Measurements from ENCODE around the gene TCF12.

The TCF12 gene

DNA sequence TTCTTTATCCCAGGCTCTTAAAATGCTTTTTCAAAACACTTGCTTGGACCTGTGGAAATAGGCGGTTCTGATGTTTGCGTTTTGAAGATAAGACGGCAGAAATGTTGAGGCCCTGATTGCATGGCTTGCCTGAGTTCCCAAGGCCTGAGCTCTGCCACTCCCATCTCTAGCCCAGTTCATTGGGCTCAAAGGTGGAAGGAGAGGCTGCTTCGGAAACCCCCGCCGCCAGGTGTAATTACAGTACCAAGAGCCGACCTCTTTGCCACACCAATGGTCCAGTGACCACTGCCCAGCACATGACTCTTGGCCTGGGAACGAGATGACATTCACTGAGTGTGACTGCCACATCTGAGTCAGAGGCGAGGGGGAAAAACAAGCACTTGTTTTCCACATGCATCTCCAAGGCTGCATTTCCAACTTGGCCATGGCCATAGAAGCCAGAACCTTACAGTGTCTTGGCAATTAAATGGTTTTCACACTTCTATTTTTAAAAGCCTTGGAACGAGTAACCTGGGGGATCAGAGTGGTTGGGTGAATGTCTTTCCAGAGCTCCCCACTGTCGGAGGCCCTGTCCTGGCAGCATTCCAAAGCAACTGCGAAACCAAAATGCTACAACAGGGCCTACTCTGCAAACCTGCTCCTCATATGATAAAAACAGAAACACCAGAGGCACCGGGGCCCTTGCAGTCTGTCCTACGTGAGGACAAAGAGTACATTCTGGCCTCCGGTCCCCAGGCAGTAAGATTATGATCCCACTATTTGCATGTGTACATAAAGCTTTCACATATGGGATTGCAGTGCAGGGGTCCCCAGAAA, 394.1 kb downstream of the TCF12 start:
- TF ChIP-seq REST (IDR thresholded peaks at IDR 0.05; ENCODE audit: low read depth) (no peak), YY1 (IDR thresholded peaks at IDR 0.05; ENCODE audit: low read depth) (no peak), TCF12 (IDR thresholded peaks at IDR 0.05; ENCODE audit: low read depth) (no peak), CEBPB (IDR thresholded peaks at IDR 0.05) (no peak), FOXM1 (IDR thresholded peaks at IDR 0.05; ENCODE audit: borderline replicate concordance, low read depth) (no peak), TEAD4 (IDR thresholded peaks at IDR 0.05) (no peak), TAF1 (IDR thresholded peaks at IDR 0.05; ENCODE audit: low read depth) (no peak), EP300 (IDR thresholded peaks at IDR 0.05; ENCODE audit: borderline replicate concordance) (no peak), MAX (IDR thresholded peaks at IDR 0.05) (no peak), EGR1 (IDR thresholded peaks at IDR 0.05) (no peak), RAD21 (IDR thresholded peaks at IDR 0.05; ENCODE audit: low read depth) (no peak), CREB1 (IDR thresholded peaks at IDR 0.05; ENCODE audit: low read depth) (no peak), ZBTB7A (IDR thresholded peaks at IDR 0.05; ENCODE audit: low read depth) (no peak), NFIC (IDR thresholded peaks at IDR 0.05) (no peak)
- TF ChIP-seq, protein P1, sequence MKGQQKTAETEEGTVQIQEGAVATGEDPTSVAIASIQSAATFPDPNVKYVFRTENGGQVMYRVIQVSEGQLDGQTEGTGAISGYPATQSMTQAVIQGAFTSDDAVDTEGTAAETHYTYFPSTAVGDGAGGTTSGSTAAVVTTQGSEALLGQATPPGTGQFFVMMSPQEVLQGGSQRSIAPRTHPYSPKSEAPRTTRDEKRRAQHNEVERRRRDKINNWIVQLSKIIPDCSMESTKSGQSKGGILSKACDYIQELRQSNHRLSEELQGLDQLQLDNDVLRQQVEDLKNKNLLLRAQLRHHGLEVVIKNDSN (IDR thresholded peaks at IDR 0.05) = no peak

DNA sequence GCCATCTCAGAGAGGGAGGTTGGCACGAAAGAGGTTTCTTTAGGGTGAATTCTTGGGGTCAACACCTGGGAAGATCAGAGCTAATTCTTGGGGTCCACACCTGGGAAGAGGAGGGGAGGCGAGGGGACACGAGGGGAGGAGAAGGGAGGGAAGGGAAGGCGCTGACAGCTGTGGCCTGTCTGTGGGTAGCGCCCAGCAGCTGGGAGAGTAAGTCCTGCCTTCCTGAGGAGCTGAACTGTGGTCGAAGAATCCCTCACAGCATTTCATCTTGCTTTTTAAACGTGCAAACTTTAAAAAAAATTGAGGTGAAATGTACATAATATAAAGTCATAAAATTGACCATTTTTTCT, 394.7 kb downstream of the TCF12 start:
- TF ChIP-seq RAD21 (IDR thresholded peaks at IDR 0.05; ENCODE audit: low read depth) = no peak
- TF ChIP-seq, protein P1 (IDR thresholded peaks at IDR 0.05) = no peak

DNA sequence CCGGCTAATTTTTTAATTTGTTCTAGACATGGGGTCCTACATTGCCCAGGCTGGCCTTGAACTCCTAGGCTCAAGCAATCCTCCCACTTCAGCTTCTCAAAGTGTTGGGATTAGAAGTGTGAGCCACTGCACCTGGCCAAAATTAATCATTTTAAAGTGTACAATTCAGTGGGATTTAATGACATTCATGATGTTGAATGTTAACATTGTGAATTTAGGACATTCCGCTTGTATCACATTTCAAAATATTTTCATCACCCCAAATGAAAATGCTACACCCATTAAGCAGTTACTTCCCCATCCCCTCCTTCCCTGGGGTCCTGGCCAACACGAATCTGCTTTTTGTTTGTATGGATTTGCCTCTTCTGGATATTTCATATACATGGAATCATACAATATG, 395.8 kb downstream of the TCF12 start:
- TF ChIP-seq NFIC (IDR thresholded peaks at IDR 0.05) (no peak), REST (IDR thresholded peaks at IDR 0.05; ENCODE audit: low read depth) (no peak)

DNA sequence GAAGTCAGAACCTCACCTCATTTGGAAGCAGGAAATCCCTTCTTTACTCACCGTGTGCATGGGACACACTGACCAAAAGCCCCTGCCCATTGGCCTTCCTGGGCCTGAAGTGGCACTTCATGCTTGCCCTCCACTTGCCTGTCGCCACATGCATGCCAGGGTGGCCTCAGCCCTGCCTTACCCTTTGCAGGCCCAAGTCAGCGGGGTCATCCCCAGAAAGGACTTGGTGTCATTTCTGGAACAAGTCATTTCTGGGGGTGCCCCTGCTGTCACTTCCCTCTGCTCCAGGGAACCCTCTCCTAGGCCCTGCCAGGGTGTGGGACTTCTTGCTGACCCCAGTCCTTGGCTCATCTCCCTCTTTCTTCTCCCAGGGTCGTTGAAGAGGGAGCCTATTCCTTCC, 398.0 kb downstream of the TCF12 start:
- TF ChIP-seq CREB1 (IDR thresholded peaks at IDR 0.05; ENCODE audit: low read depth) (no peak), YY1 (IDR thresholded peaks at IDR 0.05; ENCODE audit: low read depth) (no peak), TCF12 (IDR thresholded peaks at IDR 0.05; ENCODE audit: low read depth) (no peak), NFIC (IDR thresholded peaks at IDR 0.05) (no peak), EGR1 (IDR thresholded peaks at IDR 0.05) (no peak), TEAD4 (IDR thresholded peaks at IDR 0.05) (no peak), CEBPB (IDR thresholded peaks at IDR 0.05) (no peak), ZBTB7A (IDR thresholded peaks at IDR 0.05; ENCODE audit: low read depth) (no peak), MAX (IDR thresholded peaks at IDR 0.05) (no peak), EP300 (IDR thresholded peaks at IDR 0.05; ENCODE audit: borderline replicate concordance) (no peak), REST (IDR thresholded peaks at IDR 0.05; ENCODE audit: low read depth) (no peak), FOXM1 (IDR thresholded peaks at IDR 0.05; ENCODE audit: borderline replicate concordance, low read depth) (no peak), RAD21 (IDR thresholded peaks at IDR 0.05; ENCODE audit: low read depth) (no peak), TAF1 (IDR thresholded peaks at IDR 0.05; ENCODE audit: low read depth) (no peak)
- TF ChIP-seq, protein P1 (IDR thresholded peaks at IDR 0.05) = no peak
